Activated CD8-positive, alpha-beta memory T cell treated with anti-CD3 and anti-CD28 coated beads, Interleukin-2, amount 50 U/mL, for 48 hours (primary cell): ENCODE data around the gene SLC35A3.
"Not testable (repeated sequence)": the region's sequence is repeated elsewhere in the genome, so short reads cannot be mapped to it uniquely, and the experiment has no call there.

Source experiments
- DNase-seq: peaks from one replicate; pipeline ENCODE4 v3.0.0-alpha.2; 2020

Gene SLC35A3

GRCh38 chr1:99969729-99970621 is at the start of gene SLC35A3:
Gene SLC35A3 (plus strand): TSS chr1:99969996. CDS start chr1:99993555, 23,559 bp downstream.
- DNase-seq = peak; percentile 91

- DNase-seq = no peak
Observed at GRCh38 chr1:99934801-99935200, 35.0 kb upstream of the SLC35A3 start.

GRCh38 chr1:99935534-99935933 is 34.3 kb upstream of the SLC35A3 start:
- DNase-seq = no peak

GRCh38 chr1:99936071-99936470 is 33.7 kb upstream of the SLC35A3 start:
- DNase-seq = no peak

- DNase-seq = no peak
Observed at GRCh38 chr1:99942723-99943122, 27.1 kb upstream of the SLC35A3 start.

GRCh38 chr1:99943223-99943794 is 26.5 kb upstream of the SLC35A3 start:
- DNase-seq = no peak

- DNase-seq = no peak
Observed at GRCh38 chr1:99944192-99944591, 25.6 kb upstream of the SLC35A3 start.

- DNase-seq = no peak
Observed at GRCh38 chr1:99945174-99945573, 24.6 kb upstream of the SLC35A3 start.

- DNase-seq = no peak
Observed at GRCh38 chr1:99950486-99950885, 19.3 kb upstream of the SLC35A3 start.

- no peak for DNase-seq
Observed at GRCh38 chr1:99952522-99952921, 17.3 kb upstream of the SLC35A3 start.

- DNase-seq = no peak
Observed at GRCh38 chr1:99955375-99955774, 14.4 kb upstream of the SLC35A3 start.

GRCh38 chr1:99956755-99957154 is 13.0 kb upstream of the SLC35A3 start:
- DNase-seq = no peak

- no peak for DNase-seq
Observed at GRCh38 chr1:99957818-99958217, 12.0 kb upstream of the SLC35A3 start.

- DNase-seq = not testable (repeated sequence)
Observed at GRCh38 chr1:99959189-99959705, 10.5 kb upstream of the SLC35A3 start.

GRCh38 chr1:99960260-99960659 is 9.5 kb upstream of the SLC35A3 start:
- not testable (repeated sequence) for DNase-seq

- no peak for DNase-seq
Observed at GRCh38 chr1:99963041-99963795, 6.6 kb upstream of the SLC35A3 start.

- DNase-seq = no peak
Observed at GRCh38 chr1:99964806-99965205, 5.0 kb upstream of the SLC35A3 start.

GRCh38 chr1:99965646-99966375 is 4.0 kb upstream of the SLC35A3 start:
- no peak for DNase-seq

- no peak for DNase-seq
Observed at GRCh38 chr1:99968214-99968613, 1.6 kb upstream of the SLC35A3 start.

GRCh38 chr1:99969260-99969728 is 502 bp upstream of the SLC35A3 start:
- DNase-seq = peak; percentile 54

GRCh38 chr1:99970713-99971255 is 988 bp downstream of the SLC35A3 start:
- no peak for DNase-seq

GRCh38 chr1:99972066-99972465 is 2.3 kb downstream of the SLC35A3 start:
- not testable (repeated sequence) for DNase-seq
